A204.1 (cell line): ENCODE measurements around the gene TSC2.
"Not testable (repeated sequence)": the region's sequence is repeated elsewhere in the genome, so short reads cannot be mapped to it uniquely, and the experiment has no call there.

ENCODE experiments used
- FAIRE-seq: peaks from 2 replicates; lab custom pipeline; 2012; peaks lifted over from hg19 to GRCh38; lab: Jason Lieb, UNC

TSC2 gene

DNA sequence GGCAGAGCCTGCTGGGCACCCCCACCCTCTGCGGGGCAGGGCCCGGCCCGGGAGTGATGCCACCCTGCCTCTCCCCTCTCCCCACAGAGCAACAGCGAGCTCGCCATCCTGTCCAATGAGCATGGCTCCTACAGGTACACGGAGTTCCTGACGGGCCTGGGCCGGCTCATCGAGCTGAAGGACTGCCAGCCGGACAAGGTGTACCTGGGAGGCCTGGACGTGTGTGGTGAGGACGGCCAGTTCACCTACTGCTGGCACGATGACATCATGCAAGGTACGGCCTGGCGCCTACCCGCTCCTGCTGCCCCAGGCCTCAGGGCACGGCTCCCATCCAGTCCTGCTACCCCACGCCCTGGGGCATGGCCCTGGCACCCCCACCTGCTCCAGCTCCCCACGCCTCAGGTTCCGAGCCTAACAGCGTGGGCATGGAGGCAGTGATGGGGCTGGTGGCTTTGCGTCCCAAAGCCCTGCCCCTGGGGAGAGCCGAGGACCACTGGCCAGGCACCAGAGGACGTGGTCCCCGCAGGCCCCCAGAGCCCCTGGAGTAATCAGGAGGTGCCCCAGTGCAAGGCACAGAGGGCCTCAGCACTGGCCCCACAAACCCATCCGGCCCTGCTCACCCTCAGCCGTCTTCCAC lies 38.4 kb downstream of the TSC2 start:
- FAIRE-seq = no peak

GRCh38 chr16:2086812-2087747 lies 39.3 kb downstream of the TSC2 start:
- no peak for FAIRE-seq

- FAIRE-seq = no peak
These were observed 40.2 kb downstream of the TSC2 start for GRCh38 chr16:2087748-2088631.

DNA sequence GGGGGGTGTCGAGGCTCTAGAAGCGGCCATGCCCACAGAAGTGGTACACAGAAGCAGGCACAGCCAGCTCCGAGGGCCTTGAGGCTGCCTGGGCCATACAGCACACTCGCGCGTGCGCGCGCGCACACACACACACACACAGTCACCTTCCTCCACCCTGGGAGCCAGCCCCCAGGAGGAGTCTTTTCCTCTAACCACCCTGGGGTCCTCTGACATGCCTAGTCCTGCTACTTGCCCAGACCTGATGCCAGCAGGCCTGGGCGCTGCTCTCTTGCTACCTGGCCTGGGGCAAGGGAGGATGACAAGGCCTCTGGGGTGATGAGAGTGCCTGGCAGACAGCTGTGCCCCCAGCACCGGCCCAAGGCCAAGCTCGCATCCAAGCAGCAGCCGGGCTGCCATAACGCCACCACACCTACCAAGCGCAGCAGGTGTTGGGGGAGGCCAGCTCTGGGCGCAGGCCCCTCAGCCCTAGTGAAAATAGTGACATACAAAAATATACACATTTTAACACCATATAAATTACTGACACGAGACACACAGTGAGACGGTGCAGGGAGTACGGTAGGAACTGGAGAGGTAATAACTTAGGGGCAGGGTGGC lies 41.1 kb downstream of the TSC2 start:
- no peak for FAIRE-seq

- no peak for FAIRE-seq
These were observed 42.1 kb downstream of the TSC2 start for GRCh38 chr16:2089706-2090480.

GRCh38 chr16:2090481-2090776 lies 42.6 kb downstream of the TSC2 start:
- no peak for FAIRE-seq

GRCh38 chr16:2090777-2091546 lies 43.2 kb downstream of the TSC2 start:
- no peak for FAIRE-seq

GRCh38 chr16:2091547-2092255 lies 43.9 kb downstream of the TSC2 start:
- FAIRE-seq = no peak

DNA sequence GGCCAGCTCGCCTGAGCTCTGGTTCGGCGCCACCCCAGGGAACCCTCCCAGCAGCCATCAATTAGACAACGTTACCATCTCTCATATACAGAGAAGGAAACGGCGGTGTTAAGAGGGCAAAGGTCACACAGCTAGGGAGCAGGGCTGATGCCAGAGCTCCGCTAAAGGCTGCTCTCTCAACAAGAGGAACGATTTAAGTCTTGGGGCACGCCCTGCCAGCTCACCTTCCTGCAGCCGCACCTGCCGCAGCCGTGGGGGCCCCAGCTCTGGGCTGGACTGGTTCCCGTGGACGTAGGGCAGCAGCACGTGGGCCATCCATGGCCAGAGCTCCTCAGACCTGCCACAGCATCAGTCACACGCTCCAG lies 44.5 kb downstream of the TSC2 start:
- no peak for FAIRE-seq

DNA sequence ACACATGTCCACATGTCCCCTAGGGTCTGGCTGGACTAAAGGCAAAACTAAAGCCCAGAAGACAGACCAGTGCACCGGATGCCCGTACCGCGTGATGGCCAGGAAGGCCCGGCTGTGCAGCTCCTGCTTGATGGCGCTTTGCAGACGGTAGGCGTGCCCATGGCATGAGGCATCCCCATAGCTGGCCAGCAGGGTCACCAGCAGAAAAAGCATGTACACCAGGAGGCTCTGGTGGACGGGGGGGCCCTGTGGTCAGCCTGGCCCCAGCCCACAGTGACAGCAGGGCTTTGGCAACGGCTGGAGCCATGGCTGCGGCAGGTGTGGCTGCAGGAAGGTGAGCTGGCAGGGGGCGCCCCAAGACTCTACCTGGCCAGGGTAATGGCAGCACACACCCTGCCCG lies 45.1 kb downstream of the TSC2 start:
- no peak for FAIRE-seq

DNA sequence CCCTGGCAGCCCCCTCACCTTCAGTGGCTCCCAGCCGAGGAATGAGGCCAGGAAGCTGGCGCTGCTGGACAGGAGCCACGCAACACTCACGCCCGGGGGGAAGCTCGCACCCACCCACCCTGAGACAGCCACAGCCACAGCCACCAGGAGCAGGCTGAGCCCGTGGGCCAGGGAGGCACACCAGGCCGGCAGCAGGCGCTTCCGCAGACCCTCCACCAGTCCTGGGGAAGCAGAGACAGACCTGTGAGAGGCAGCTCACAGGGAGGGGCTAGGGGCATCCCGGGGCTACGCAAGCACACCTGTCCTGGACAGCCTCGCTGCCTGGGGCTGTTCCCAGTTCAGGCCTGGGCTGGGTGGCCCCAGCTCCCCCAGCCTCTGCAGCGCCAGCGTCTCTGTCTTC lies 46.0 kb downstream of the TSC2 start:
- no peak for FAIRE-seq

DNA sequence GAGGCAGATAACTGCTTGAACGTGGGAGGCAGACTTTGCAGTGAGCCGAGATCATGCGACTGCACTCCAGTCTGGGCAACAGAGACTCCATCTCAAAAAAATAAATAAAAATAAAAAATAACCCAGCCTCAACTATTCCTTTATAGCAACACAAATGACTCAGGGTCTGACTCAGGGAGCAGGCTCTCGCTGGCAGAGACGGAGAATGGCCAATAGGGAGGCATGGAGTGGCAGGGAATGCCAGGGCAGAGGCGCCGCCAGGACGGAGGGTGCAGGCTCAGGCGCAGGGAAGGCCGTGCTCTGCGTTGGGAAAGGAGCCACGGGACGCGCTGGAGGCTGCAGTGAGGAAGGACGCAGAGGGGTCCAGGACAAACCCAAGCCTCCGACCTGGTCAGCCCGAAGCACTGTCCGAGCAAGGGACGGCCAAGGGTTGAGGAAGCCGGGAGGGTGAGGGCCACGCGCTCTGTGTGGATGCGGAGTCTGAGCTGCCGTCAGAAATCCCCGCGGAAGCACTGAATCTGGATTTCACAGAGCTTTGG lies 47.6 kb downstream of the TSC2 start:
- no peak for FAIRE-seq

DNA sequence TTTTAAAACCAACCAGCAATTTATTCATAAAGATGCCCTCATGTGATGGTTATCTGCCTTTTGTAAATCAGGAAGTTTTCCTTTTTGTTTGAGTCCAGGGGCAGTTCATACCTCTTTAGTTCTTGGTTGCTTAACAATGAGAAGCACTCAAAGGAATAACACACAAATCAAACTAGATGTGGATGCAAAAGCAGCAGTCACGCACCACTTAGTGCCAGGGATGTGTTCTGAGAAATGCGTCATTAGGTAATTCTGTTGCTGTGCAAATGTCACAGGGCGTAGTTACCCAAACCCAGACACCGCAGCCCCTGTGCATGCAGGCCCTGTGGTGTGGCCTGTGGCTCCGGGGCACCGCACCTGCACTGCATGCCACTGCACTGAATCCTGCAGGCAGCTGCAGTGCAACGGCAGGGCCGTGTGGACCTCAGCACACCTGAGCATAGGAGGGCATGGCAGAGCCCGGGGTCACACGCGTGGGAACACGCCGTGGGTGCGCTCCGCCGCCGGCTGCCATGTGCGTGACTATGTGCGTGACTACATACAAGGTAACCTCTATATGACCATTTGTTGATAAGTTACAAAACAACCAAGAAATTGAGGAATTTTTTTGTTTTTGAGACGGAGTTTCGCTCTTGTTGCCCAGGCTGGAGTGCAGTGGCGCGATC lies 48.3 kb downstream of the TSC2 start:
- FAIRE-seq = no peak

DNA sequence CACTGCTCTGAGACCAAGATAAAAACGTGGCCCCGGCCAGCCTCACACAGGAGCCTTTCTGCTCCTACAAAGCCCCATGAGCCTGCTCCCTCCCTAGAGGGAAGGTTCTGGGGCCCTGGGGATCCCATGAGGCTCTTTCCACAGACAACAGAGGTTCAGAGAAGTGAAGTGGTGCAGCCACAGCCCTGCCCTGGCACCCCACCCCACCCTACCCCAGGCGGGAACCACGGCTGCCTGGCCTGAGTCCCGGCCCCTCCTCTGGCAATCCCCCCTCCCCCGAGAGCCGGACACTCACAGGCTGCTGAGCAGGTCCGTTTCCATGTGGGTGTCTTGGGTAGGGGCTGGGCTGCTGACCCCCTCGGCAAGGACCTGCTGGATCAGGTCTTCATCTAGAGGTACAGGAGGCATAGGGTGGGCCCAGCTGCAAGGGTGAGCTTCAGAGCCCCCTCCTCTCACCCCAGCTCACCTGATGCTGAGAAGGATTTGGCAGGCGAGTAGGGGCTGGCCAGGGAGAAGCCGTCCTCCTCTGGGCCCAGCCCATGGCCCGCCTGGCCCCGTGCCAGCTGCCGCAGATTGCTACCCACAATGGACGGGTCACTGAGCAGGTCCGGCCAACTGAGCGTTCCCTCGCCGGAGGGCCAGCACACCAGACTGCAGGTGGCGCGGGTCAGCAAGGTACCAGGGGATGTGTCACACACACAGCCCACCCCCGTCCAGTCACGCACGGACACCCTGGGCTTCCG lies 49.2 kb downstream of the TSC2 start:
- no peak for FAIRE-seq

DNA sequence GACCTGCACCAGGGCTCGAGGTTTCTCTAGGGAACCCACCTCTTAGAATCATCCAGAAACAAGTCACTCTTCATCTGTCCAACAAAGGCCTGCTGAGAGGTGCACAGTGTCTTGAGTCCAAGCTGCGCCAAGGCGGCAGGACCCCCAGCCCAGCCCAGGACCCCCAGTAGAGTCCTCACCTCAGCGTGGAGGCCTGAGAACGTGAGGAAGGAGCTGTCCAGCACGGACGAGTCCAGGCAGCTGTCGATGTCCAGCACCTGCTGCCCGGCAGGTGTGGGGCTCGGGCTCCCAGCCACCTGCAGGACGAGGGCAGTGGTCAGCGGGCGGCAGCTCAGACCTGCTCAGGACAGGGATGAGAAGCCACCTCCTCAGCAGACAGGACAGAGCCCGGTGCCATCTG lies 49.9 kb downstream of the TSC2 start:
- not testable (repeated sequence) for FAIRE-seq

- not testable (repeated sequence) for FAIRE-seq
These were observed 53.8 kb downstream of the TSC2 start for GRCh38 chr16:2101581-2101980.

- no peak for FAIRE-seq
These were observed 54.7 kb downstream of the TSC2 start for GRCh38 chr16:2102471-2102870.

GRCh38 chr16:2104464-2104863 lies 56.7 kb downstream of the TSC2 start:
- not testable (repeated sequence) for FAIRE-seq

DNA sequence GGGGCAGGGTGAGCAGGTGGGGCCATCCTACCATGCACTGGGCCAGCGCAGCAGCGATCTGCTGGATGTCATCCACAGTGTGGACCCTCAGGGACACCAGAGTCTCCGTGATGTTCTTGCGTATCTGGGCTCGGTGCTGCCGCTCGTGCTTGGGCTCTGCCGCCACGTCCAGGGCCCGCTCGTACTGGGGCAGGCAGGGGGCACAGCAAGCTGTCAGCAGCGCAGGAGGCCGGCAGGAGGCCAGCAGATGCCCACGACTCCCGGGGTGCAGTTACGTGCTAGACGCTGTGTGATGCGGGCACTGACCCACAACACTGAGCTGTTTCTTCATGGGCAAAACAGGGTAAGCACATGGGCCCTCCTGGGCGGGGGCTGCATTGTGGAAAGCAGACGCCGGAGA lies 57.5 kb downstream of the TSC2 start:
- FAIRE-seq = not testable (repeated sequence)
